Measurements from ENCODE around the gene TC2N. TPM values are rescaled to one million over a fixed set of nuclear protein-coding genes. Genes with fewer than 3 reads are reported as not detected.
"Not testable (repeated sequence)": the region's sequence is repeated elsewhere in the genome, so short reads cannot be mapped to it uniquely, and the experiment has no call there.

Gene TC2N
- total RNA-seq, 2 donors from 2014 or later, result 37.2 to 75.8 TPM

DNA sequence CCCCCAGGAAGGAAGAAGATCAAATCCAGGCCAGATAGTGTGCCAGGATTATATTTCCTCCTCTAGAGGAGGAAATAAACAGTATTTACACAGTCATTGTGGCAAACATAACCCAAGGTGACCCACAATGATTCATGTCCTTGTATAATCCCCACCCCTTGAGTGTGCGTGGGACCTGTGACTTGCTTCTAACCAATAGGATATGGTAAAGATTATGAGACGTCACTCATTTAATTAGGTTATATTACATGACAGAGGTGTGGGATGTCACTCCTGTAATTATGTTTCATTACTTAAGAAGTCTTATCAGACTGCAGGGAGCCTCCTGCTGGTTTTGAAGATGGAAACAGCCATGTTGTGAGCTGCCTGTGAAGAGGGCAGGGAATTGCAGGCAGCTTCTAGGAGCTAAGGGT, 123.3 kb downstream of the TC2N start:
- no peaks in the 10 kb centered on the region for H3K4me1 ChIP-seq (replicated peaks)
- no peak overlapping the region for H3K27ac ChIP-seq
- H3K36me3 ChIP-seq, result no peaks in the 10 kb centered on the region
- WGBS, result 59% methylated on average over 2 of the region's 2 CpGs
- TF ChIP-seq POLR2A (IDR thresholded peaks at IDR 0.05) (no peak), POLR2AphosphoS5 (IDR thresholded peaks at IDR 0.05) (no peak)
- TF ChIP-seq, protein P1, sequence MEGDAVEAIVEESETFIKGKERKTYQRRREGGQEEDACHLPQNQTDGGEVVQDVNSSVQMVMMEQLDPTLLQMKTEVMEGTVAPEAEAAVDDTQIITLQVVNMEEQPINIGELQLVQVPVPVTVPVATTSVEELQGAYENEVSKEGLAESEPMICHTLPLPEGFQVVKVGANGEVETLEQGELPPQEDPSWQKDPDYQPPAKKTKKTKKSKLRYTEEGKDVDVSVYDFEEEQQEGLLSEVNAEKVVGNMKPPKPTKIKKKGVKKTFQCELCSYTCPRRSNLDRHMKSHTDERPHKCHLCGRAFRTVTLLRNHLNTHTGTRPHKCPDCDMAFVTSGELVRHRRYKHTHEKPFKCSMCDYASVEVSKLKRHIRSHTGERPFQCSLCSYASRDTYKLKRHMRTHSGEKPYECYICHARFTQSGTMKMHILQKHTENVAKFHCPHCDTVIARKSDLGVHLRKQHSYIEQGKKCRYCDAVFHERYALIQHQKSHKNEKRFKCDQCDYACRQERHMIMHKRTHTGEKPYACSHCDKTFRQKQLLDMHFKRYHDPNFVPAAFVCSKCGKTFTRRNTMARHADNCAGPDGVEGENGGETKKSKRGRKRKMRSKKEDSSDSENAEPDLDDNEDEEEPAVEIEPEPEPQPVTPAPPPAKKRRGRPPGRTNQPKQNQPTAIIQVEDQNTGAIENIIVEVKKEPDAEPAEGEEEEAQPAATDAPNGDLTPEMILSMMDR (IDR thresholded peaks at IDR 0.05), result no peak
- intact Hi-C loops (cut with DNase I), result no loop called here
- H3K27me3 ChIP-seq (replicated peaks; ENCODE audit: insufficient read depth), result no peaks in the 10 kb centered on the region
- no peak for DNase-seq (ENCODE audit: low spot score)
- no peaks in the 10 kb centered on the region for H3K9me3 ChIP-seq
- no peak overlapping the region for H3K4me3 ChIP-seq

DNA sequence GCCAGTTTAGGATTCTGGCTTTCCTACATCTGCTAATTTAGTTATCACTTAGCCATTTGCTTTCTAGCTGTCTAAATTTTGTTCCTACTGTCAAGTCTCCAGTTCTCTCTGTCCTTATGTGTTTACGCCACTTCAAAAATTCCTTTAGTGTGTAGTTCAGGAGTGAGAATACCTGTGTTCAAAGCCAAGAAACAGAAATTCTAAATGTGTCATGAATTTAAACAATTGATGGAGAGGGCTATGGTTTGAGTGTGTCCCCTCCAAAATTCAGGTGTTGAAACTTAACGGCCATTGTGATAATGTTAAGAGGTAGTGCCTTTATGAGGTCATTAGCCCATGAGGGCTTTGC, 124.1 kb downstream of the TC2N start:
- H3K4me1 ChIP-seq (replicated peaks), result no peaks in the 10 kb centered on the region
- H3K36me3 ChIP-seq, result no peaks in the 10 kb centered on the region
- DNase-seq (ENCODE audit: low spot score), result no peak
- intact Hi-C loops (cut with DNase I), result no loop called here
- WGBS, result 84% methylated on average over 2 of the region's 2 CpGs
- TF ChIP-seq, protein P1 (IDR thresholded peaks at IDR 0.05), result no peak
- TF ChIP-seq POLR2A (IDR thresholded peaks at IDR 0.05) (no peak), POLR2AphosphoS5 (IDR thresholded peaks at IDR 0.05) (no peak)
- H3K4me3 ChIP-seq, result no peak overlapping the region
- H3K9me3 ChIP-seq, result no peaks in the 10 kb centered on the region
- no peak overlapping the region for H3K27ac ChIP-seq
- H3K27me3 ChIP-seq (replicated peaks; ENCODE audit: insufficient read depth), result no peaks in the 10 kb centered on the region

DNA sequence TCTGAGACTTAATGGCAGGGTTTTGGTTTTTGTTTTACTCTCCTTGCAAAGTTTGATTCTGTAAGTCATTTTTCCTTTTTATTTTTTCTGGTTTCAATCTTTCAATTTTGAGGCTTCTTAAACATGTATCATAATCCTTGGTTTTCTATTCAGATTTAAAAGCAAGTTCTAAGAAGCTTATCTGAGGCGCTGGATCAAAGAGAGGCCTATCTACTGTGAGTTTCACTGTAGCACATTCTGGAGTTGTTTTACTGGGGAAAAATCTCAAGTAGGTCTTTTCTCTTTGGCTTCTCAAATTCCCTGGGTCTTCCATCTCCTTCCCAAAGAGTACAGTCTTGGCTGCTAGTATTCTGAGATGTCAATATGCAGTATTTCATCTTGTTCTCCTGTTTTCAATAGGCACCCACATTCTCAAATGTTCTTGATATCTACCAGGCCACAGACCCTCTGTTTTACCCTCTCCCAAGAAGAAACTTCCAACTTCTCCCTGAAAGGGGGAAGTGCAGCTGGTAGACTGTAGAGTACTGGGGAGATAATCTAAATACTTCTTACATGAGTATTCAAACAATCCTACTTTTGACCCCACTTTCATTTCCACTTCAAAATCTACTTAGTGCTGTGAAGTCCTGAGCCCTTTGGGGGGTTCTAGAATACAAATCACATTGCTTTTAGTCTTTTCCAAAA, 124.6 kb downstream of the TC2N start:
- DNase-seq (ENCODE audit: low spot score), result no peak
- Histone ChIP-seq H3K36me3 (no peaks in the 10 kb centered on the region), H3K4me1 (replicated peaks) (no peaks in the 10 kb centered on the region), H3K9me3 (no peaks in the 10 kb centered on the region), H3K4me3 (no peak overlapping the region), H3K27ac (no peak overlapping the region), H3K27me3 (replicated peaks; ENCODE audit: insufficient read depth) (no peaks in the 10 kb centered on the region)
- TF ChIP-seq, protein P1 (IDR thresholded peaks at IDR 0.05), result no peak
- TF ChIP-seq POLR2A (IDR thresholded peaks at IDR 0.05) (no peak), POLR2AphosphoS5 (IDR thresholded peaks at IDR 0.05) (no peak)
- WGBS, result 96% methylated on average over 1 of the region's 1 CpG
- intact Hi-C loops (cut with DNase I), result no loop called here

DNA sequence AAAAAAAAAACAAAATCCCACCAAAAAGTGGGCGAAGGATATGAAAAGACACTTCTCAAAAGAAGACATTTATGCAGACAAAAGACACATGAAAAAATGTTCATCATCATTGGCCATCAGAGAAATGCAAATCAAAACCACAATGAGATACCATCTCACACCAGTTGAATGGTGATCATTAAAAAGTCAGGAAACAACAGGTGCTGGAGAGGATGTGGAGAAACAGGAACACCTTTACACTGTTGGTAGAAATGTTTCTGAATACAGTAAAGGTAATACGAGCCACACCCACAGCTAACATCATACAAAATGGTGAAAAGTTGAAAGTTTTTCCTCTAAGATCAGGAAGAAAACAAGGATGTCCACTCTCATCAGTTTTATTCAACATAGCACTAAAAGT, 127.5 kb downstream of the TC2N start:
- intact Hi-C loops (cut with DNase I); DNase-seq (ENCODE audit: low spot score); H3K4me1 ChIP-seq (replicated peaks); H3K4me3 ChIP-seq; H3K36me3 ChIP-seq; H3K27ac ChIP-seq; H3K9me3 ChIP-seq; H3K27me3 ChIP-seq (replicated peaks; ENCODE audit: insufficient read depth): not testable (repeated sequence)
- WGBS, result 93% methylated on average over 2 of the region's 2 CpGs

DNA sequence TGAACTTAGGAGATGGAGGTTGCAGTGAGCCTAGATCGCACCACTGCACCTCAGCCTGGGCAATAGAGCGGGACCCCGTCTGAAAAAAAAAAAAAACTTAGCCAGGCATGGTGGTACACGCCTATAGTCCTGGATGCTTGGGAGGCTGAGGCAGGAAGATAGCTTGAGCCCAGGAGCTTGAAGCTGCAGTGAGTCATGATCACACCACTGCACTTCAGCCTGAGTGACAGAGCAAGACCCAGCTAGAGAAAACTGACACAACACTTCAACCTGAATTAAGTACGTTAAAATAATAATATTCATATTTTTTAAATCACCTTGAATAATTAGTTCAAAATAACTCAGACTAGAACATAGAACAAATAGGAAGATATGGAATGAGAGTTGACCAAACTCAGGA, 129.7 kb downstream of the TC2N start:
- DNase-seq (ENCODE audit: low spot score), result no peak
- Histone ChIP-seq H3K4me3 (no peak overlapping the region), H3K4me1 (replicated peaks) (no peaks in the 10 kb centered on the region), H3K27me3 (replicated peaks; ENCODE audit: insufficient read depth) (no peaks in the 10 kb centered on the region), H3K9me3 (no peaks in the 10 kb centered on the region), H3K27ac (no peak overlapping the region), H3K36me3 (no peaks in the 10 kb centered on the region)
- TF ChIP-seq POLR2A (IDR thresholded peaks at IDR 0.05), result no peak
- TF ChIP-seq POLR2AphosphoS5 (IDR thresholded peaks at IDR 0.05), result no peak
- TF ChIP-seq, protein P1 (IDR thresholded peaks at IDR 0.05), result no peak
- WGBS, result 96% methylated on average over 5 of the region's 5 CpGs
- intact Hi-C loops (cut with DNase I), result no loop called here

All from prostate gland (tissue), 2 donors.